ENCODE data around the gene EFCAB11. TPM values are rescaled to one million over a fixed set of nuclear protein-coding genes. Genes with fewer than 3 reads are reported as not detected.

The EFCAB11 gene
- total RNA-seq, 3 donors from 2014 or later (not counting 1 experiment from before 2014, with no cell fraction given), result 3.9 to 5.2 (median 4.0) TPM

DNA sequence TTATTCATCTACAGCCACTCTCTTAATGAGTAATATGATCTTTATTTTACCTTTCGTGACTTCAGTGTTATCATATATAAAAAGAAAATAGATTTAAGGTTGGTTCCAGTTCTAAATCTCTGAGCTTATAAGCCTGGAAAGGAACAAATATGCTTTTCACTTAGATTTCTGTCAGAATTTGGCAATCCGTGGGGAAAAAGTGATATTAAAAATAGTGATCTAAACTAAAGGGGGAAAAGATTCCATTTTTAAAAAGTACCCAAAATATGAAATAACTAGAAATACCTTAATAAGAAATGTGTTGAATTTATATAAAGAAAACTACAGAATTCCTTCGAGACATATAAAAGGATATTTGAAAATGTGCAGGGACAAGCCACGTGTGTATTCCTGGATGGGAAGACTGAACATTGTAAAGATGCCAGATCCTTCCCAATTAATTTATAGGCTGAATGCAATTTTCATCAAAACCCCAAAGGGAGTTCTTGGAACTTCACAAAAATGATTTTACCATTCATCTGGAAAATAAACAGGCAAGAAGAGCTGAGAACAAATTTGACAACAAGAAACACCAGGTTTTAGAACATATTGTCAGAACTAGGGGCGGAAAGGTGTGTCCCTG, 142.5 kb downstream of the EFCAB11 start:
- WGBS (ENCODE audit: insufficient coverage), result 89% methylated on average over 2 of the region's 5 CpGs
- H3K27ac ChIP-seq (ENCODE audit: low read length), result no peak overlapping the region
- Mint-ChIP-seq H3K9me3 (no peaks in the 10 kb centered on the region), H3K4me3 (no peak overlapping the region), H3K27me3 (ENCODE audit: low read depth in 2 of 2) (peaks cover 5 to 20% of the 10 kb centered on the region in 2 donors), H3K36me3 (no peaks in the 10 kb centered on the region), H3K4me1 (no peaks in the 10 kb centered on the region), H3K27ac (no peak overlapping the region)
- no peaks in the 10 kb centered on the region for H3K27me3 ChIP-seq (ENCODE audit: control insufficient read depth, insufficient read depth, low read length)
- no peak for DNase-seq
- no peaks in the 10 kb centered on the region for H3K9me3 ChIP-seq (ENCODE audit: control insufficient read depth, insufficient read depth, low read length)
- intact Hi-C loops (cut with micrococcal nuclease), result no loop called here
- no peaks in the 10 kb centered on the region for H3K4me1 ChIP-seq (ENCODE audit: control insufficient read depth, insufficient read depth, low read length)
- H3K36me3 ChIP-seq (ENCODE audit: control insufficient read depth, insufficient read depth, low read length), result no peaks in the 10 kb centered on the region
- no peak for ATAC-seq
- TF ChIP-seq, protein P1, sequence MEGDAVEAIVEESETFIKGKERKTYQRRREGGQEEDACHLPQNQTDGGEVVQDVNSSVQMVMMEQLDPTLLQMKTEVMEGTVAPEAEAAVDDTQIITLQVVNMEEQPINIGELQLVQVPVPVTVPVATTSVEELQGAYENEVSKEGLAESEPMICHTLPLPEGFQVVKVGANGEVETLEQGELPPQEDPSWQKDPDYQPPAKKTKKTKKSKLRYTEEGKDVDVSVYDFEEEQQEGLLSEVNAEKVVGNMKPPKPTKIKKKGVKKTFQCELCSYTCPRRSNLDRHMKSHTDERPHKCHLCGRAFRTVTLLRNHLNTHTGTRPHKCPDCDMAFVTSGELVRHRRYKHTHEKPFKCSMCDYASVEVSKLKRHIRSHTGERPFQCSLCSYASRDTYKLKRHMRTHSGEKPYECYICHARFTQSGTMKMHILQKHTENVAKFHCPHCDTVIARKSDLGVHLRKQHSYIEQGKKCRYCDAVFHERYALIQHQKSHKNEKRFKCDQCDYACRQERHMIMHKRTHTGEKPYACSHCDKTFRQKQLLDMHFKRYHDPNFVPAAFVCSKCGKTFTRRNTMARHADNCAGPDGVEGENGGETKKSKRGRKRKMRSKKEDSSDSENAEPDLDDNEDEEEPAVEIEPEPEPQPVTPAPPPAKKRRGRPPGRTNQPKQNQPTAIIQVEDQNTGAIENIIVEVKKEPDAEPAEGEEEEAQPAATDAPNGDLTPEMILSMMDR (IDR thresholded peaks at IDR 0.05), result no peak
- no peak overlapping the region for H3K4me3 ChIP-seq (ENCODE audit: low read length)

DNA sequence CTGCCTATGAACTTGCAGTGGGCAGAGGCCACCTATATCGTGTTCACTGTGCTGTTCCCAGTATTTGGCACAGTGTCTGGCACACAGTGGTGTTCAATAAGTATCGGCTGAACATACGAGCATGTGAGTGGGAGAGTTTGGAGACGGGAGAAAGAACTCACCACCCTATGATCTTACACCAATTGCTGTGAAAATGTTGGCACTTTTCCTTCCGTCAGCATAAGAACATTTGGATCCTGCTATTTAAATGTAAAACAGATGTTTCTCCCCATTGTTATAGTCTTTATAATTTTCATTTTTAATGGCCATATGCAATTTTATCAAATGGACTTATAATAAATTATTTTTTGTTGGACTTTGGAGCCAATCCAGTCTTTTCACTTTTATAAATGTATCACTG, 144.4 kb downstream of the EFCAB11 start:
- Histone ChIP-seq H3K36me3 (ENCODE audit: control insufficient read depth, insufficient read depth, low read length) (no peaks in the 10 kb centered on the region), H3K27ac (ENCODE audit: low read length) (no peak overlapping the region), H3K4me3 (ENCODE audit: low read length) (no peak overlapping the region), H3K4me1 (ENCODE audit: control insufficient read depth, insufficient read depth, low read length) (no peaks in the 10 kb centered on the region), H3K9me3 (ENCODE audit: control insufficient read depth, insufficient read depth, low read length) (no peaks in the 10 kb centered on the region), H3K27me3 (ENCODE audit: control insufficient read depth, insufficient read depth, low read length) (no peaks in the 10 kb centered on the region)
- Mint-ChIP-seq H3K4me1 (no peaks in the 10 kb centered on the region), H3K4me3 (no peak overlapping the region), H3K27ac (no peak overlapping the region), H3K27me3 (ENCODE audit: low read depth in 2 of 2) (peaks cover 5 to 20% of the 10 kb centered on the region in 2 donors), H3K9me3 (no peaks in the 10 kb centered on the region), H3K36me3 (no peaks in the 10 kb centered on the region)
- TF ChIP-seq, protein P1 (IDR thresholded peaks at IDR 0.05), result no peak
- ATAC-seq (no peak), DNase-seq (no peak)
- WGBS (ENCODE audit: insufficient coverage), result 100% methylated on average over 2 of the region's 5 CpGs
- intact Hi-C loops (cut with micrococcal nuclease), result no loop called here

DNA sequence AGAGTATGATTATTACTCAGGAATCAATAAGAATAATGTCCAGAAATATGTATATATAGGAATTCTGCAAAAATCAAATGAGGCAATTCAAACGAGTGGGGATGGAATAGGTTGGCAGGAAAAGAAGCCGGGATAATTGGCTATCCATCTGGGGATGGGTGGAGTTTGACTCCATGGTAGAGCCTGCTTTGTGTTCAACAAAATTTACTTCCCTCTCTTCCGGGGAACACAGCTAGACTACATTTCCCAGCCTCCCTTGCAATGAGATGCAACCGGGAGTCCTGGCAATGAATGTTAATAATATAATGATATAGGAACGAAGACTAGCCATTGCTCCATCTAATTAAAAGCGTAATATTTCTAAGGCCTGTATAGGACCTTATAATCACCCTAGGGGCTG, 146.6 kb downstream of the EFCAB11 start:
- H3K4me1 Mint-ChIP-seq, result no peaks in the 10 kb centered on the region
- TF ChIP-seq, protein P1 (IDR thresholded peaks at IDR 0.05), result no peak

DNA sequence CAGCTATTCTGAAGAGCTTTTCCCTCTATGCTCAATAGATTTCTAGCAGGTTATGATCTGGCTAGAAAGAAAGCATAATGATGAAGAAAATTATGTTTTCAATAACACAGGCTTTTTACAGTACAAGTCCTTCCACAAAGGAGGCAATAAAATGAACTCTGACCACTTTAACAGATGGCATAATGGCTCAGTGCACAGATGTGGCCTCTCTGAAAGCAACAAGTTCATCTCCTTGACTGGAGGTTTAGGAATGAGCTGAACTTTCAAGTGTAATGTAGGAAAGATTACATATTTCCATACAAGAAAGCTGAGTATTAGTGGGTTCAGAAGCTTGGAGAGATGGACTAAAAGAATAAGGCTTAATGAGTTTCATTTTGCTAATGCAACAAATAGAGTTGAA, 147.4 kb downstream of the EFCAB11 start:
- intact Hi-C loops (cut with micrococcal nuclease), result no loop called here
- Histone ChIP-seq H3K9me3 (ENCODE audit: control insufficient read depth, insufficient read depth, low read length) (no peaks in the 10 kb centered on the region), H3K4me1 (ENCODE audit: control insufficient read depth, insufficient read depth, low read length) (no peaks in the 10 kb centered on the region), H3K4me3 (ENCODE audit: low read length) (no peak overlapping the region), H3K36me3 (ENCODE audit: control insufficient read depth, insufficient read depth, low read length) (no peaks in the 10 kb centered on the region), H3K27ac (ENCODE audit: low read length) (no peak overlapping the region), H3K27me3 (ENCODE audit: control insufficient read depth, insufficient read depth, low read length) (no peaks in the 10 kb centered on the region)
- H3K9me3 Mint-ChIP-seq, result no peaks in the 10 kb centered on the region
- TF ChIP-seq, protein P1 (IDR thresholded peaks at IDR 0.05), result no peak
- no peak overlapping the region for H3K27ac Mint-ChIP-seq
- no peaks in the 10 kb centered on the region for H3K36me3 Mint-ChIP-seq
- peaks cover under 1 to 12% of the 10 kb centered on the region in 2 donors for H3K27me3 Mint-ChIP-seq (ENCODE audit: low read depth in 2 of 2)
- DNase-seq (no peak), ATAC-seq (no peak)
- no peaks in the 10 kb centered on the region for H3K4me1 Mint-ChIP-seq
- no peak overlapping the region for H3K4me3 Mint-ChIP-seq

More for the DNA sequence above, 146.6 kb downstream of the EFCAB11 start:
- H3K9me3 Mint-ChIP-seq, result no peaks in the 10 kb centered on the region
- H3K4me3 Mint-ChIP-seq, result no peak overlapping the region
- Histone ChIP-seq H3K4me1 (ENCODE audit: control insufficient read depth, insufficient read depth, low read length) (no peaks in the 10 kb centered on the region), H3K36me3 (ENCODE audit: control insufficient read depth, insufficient read depth, low read length) (no peaks in the 10 kb centered on the region), H3K27ac (ENCODE audit: low read length) (no peak overlapping the region), H3K27me3 (ENCODE audit: control insufficient read depth, insufficient read depth, low read length) (no peaks in the 10 kb centered on the region), H3K9me3 (ENCODE audit: control insufficient read depth, insufficient read depth, low read length) (no peaks in the 10 kb centered on the region), H3K4me3 (ENCODE audit: low read length) (no peak overlapping the region)
- ATAC-seq (no peak), DNase-seq (no peak)
- intact Hi-C loops (cut with micrococcal nuclease), result no loop called here
- no peak overlapping the region for H3K27ac Mint-ChIP-seq
- no peaks in the 10 kb centered on the region for H3K36me3 Mint-ChIP-seq
- WGBS (ENCODE audit: insufficient coverage), result 95% methylated on average over 2 of the region's 6 CpGs
- peaks cover 3 to 19% of the 10 kb centered on the region in 2 donors for H3K27me3 Mint-ChIP-seq (ENCODE audit: low read depth in 2 of 2)

Measured in natural killer cell (primary cell).